ENCODE results near the gene TH. TPM values are rescaled to one million over a fixed set of nuclear protein-coding genes. Genes with fewer than 3 reads are reported as not detected.

The TH gene
- total RNA-seq, 4 donors from 2014 or later, result 0.34 to 1.0 TPM; not detected in 2

DNA sequence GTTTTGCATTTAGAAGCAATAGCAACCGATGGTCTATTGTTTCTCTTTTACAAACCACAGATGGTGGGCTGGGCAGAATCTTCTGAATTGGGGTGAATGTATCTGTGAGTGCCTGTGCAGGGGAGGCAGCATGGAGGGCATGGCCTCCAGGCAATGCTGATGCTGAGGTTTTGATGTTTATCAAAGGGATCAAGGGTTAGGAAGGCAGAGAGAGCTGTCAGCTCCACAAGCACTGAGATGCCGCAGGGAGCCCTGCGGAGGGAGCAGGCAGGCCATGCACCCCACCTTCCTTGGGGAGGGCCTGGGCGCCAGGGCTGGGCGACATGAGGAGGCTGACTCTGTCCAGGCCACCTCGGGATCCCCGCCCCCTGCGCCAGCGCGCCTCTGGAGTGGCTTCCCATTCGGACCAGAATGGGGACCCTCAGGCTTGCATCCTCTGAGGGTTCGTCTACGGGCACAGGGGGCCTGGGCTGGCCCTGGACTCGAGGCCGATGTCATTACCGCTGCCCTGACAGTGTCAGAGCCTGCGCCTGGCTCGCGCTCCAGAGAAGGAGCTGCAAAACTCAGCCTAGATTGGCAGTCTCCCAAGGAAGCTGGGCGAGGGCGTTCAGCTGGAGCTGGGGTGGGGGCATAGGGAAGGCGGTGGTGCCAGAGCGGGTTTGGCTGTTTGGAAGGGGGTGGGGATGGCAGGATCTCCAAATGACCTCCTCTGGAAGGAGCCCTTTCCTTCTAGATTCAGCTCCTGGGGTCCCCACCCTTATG, 13.9 kb upstream of the TH start:
- no peak for DNase-seq (ENCODE audit: low spot score in 2 of 2)
- no peak overlapping the region for H3K27ac ChIP-seq
- no peak for TF ChIP-seq POLR2AphosphoS5 (IDR thresholded peaks at IDR 0.05)
- no peak for TF ChIP-seq POLR2A (IDR thresholded peaks at IDR 0.05)
- no peak for TF ChIP-seq EP300 (IDR thresholded peaks at IDR 0.05)
- TF ChIP-seq CTCF (IDR thresholded peaks at IDR 0.05), result no peak
- no peaks in the 10 kb centered on the region for H3K9me3 ChIP-seq
- H3K27me3 ChIP-seq, result peaks cover 64% of the 10 kb centered on the region
- H3K4me3 ChIP-seq, result no peak overlapping the region
- H3K36me3 ChIP-seq, result no peaks in the 10 kb centered on the region
- peaks cover 7% of the 10 kb centered on the region for H3K4me1 ChIP-seq
- 25% methylated on average over 8 of the region's 23 CpGs for WGBS

- no peak for DNase-seq (ENCODE audit: low spot score in 2 of 2)
- Histone ChIP-seq H3K4me1 (peaks cover 21% of the 10 kb centered on the region), H3K36me3 (no peaks in the 10 kb centered on the region), H3K9me3 (no peaks in the 10 kb centered on the region), H3K4me3 (no peak overlapping the region), H3K27me3 (peaks cover 55% of the 10 kb centered on the region), H3K27ac (no peak overlapping the region)
- WGBS, result 82% methylated on average over 17 of the region's 20 CpGs
- TF ChIP-seq CTCF (IDR thresholded peaks at IDR 0.05) (no peak), EP300 (IDR thresholded peaks at IDR 0.05) (no peak), POLR2A (IDR thresholded peaks at IDR 0.05) (no peak), POLR2AphosphoS5 (IDR thresholded peaks at IDR 0.05) (no peak)
Observed at GRCh38 chr11:2182692-2183474, 11.3 kb upstream of the TH start.

DNA sequence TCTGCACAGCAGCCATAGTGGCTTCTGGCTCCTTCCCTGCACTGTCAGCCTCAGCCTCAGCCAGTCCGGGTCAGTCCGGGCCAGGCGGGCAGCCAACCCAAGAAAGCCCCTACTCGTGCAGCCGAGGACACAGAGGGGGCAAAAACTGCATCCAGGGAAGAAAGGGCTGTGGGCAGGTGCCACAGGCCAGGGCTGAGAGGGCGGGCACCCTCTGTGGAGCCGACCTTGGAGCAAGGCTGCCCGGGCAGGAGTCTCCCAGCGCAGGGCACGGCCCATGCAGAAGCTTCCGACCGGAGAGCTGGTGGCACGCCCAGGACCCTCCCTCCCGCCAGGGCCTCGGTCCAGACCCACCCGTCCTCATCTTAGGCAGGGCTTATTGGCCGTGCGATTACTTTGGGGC, 10.5 kb upstream of the TH start:
- Histone ChIP-seq H3K9me3 (no peaks in the 10 kb centered on the region), H3K4me1 (peaks cover 28% of the 10 kb centered on the region), H3K4me3 (no peak overlapping the region), H3K36me3 (no peaks in the 10 kb centered on the region), H3K27ac (no peak overlapping the region), H3K27me3 (peaks cover 57% of the 10 kb centered on the region)
- TF ChIP-seq POLR2A (IDR thresholded peaks at IDR 0.05) (no peak), CTCF (IDR thresholded peaks at IDR 0.05) (no peak), POLR2AphosphoS5 (IDR thresholded peaks at IDR 0.05) (no peak), EP300 (IDR thresholded peaks at IDR 0.05) (no peak)
- no peak for DNase-seq (ENCODE audit: low spot score in 2 of 2)
- 75% methylated on average over 5 of the region's 18 CpGs for WGBS

DNA sequence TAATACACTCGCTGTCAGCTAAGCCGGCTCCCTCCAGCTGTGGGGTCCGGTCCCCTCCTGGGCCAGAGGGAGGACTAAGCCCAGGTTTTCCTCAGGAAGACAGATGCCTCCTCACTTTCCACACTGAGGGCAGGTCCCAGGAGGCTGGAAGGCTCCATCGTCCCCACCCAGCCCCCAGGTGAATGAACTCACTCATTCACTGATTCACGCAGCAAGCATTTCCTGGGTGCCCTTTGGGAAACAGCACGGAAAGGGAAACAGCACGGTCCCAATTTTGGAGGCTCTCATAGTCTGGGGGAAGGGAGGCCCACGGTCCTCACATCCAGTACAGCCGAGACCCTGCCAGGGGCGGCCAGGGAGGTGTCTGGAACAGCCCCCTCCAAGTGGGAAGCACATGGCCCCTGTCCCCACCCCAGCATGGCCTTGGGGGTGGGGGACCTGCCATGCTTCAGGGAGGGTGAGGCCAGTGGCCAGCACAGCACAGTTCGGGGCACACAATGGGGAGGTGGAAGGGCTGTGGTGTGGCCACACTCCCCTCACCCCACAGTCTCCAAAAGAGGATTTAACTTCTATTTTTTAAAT, 9.3 kb upstream of the TH start:
- Histone ChIP-seq H3K4me3 (no peak overlapping the region), H3K27ac (no peak overlapping the region), H3K36me3 (no peaks in the 10 kb centered on the region), H3K4me1 (peaks cover 31% of the 10 kb centered on the region), H3K9me3 (no peaks in the 10 kb centered on the region), H3K27me3 (peaks cover 49% of the 10 kb centered on the region)
- WGBS, result 63% methylated on average over 9 of the region's 11 CpGs
- no peak for DNase-seq (ENCODE audit: low spot score in 2 of 2)
- no peak for TF ChIP-seq POLR2A (IDR thresholded peaks at IDR 0.05)
- no peak for TF ChIP-seq EP300 (IDR thresholded peaks at IDR 0.05)
- no peak for TF ChIP-seq CTCF (IDR thresholded peaks at IDR 0.05)
- TF ChIP-seq POLR2AphosphoS5 (IDR thresholded peaks at IDR 0.05), result no peak

- WGBS, result 70% methylated on average over 11 of the region's 15 CpGs
- Histone ChIP-seq H3K27ac (no peak overlapping the region), H3K27me3 (peaks cover 44% of the 10 kb centered on the region), H3K9me3 (no peaks in the 10 kb centered on the region), H3K36me3 (no peaks in the 10 kb centered on the region), H3K4me1 (peaks cover 33% of the 10 kb centered on the region), H3K4me3 (no peak overlapping the region)
- no peak for DNase-seq (ENCODE audit: low spot score in 2 of 2)
- TF ChIP-seq POLR2A (IDR thresholded peaks at IDR 0.05) (no peak), POLR2AphosphoS5 (IDR thresholded peaks at IDR 0.05) (no peak), CTCF (IDR thresholded peaks at IDR 0.05) (no peak), EP300 (IDR thresholded peaks at IDR 0.05) (no peak)
Observed at GRCh38 chr11:2180347-2180746, 8.7 kb upstream of the TH start.

All from suprapubic skin (tissue), 4 donors.